Nephron (organoid): ENCODE results near the gene AP1AR.
"Not testable (repeated sequence)": the region's sequence is repeated elsewhere in the genome, so short reads cannot be mapped to it uniquely, and the experiment has no call there.

Experiments used
- H3K27ac Mint-ChIP-seq, 3 experiments: 2 replicates each; pipeline ENCODE4 v1.8.0; 2020; ENCODE audit warnings: mixed read lengths in 3 of 3, mild to moderate bottlenecking in 2 of 3, moderate library complexity in 1 of 3
- H3K27me3 Mint-ChIP-seq: 2 replicates; pipeline ENCODE4 v1.8.0; 2021; ENCODE audit warnings: low read depth, mild to moderate bottlenecking, moderate library complexity, mixed read lengths
- H3K36me3 Mint-ChIP-seq: 2 replicates; pipeline ENCODE4 v1.8.0; 2020; ENCODE audit warnings: low read depth, mixed read lengths
- H3K4me1 Mint-ChIP-seq: 2 replicates; pipeline ENCODE4 v1.8.0; 2020; ENCODE audit warnings: mixed read lengths
- H3K4me3 Mint-ChIP-seq, 3 experiments: 2 replicates each; pipeline ENCODE4 v1.8.0; 2020; ENCODE audit warnings: mild to moderate bottlenecking in 3 of 3, mixed read lengths in 3 of 3, moderate library complexity in 2 of 3
- H3K9me3 Mint-ChIP-seq: 2 replicates; pipeline ENCODE4 v1.8.0; 2020; ENCODE audit warnings: mixed read lengths
- TF ChIP-seq, protein P1 (sequence below), 3 experiments: fragments of 200-600 bp; sonication (generic); IDR thresholded peaks; one replicate each; pipeline ENCODE4 v1.5.0; 2021; ENCODE audit warnings: antibody characterized with exemption in 3 of 3; ENCODE audit not compliant: unreplicated experiment in 3 of 3

Gene AP1AR

DNA sequence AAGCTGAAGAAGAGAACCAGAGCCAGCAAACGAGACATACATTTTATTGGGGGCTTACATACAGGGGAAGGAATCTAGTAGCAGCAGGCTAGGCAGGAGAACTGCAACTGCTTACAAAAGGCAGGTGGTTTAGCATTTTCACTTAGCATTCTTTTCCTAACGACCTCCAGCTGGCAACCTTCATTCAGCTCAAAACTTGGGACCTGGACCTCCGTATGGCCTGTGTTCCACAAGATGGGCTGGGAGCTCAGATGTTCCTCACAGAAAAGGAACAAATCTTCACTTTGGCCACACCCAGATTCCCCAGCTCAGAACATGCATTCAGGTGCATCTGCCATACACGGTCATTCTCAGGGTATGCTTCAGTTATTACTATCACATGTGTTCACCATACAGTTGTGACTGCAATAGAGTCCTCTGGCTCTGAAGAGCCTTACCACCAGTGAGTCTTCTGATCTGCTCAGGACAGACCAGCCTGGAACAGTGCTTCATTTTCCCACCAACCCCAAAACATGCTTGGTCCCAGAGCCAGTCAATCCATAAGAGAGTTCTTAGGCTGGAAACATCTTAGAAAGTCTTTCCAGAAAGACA lies 29.6 kb upstream of the AP1AR start:
- Mint-ChIP-seq H3K4me1 (no peaks in the 10 kb centered on the region), H3K4me3 (no peak overlapping the region), H3K27ac (no peak overlapping the region), H3K27me3 (no peaks in the 10 kb centered on the region), H3K36me3 (no peaks in the 10 kb centered on the region), H3K9me3 (no peaks in the 10 kb centered on the region)
- TF ChIP-seq, protein P1, sequence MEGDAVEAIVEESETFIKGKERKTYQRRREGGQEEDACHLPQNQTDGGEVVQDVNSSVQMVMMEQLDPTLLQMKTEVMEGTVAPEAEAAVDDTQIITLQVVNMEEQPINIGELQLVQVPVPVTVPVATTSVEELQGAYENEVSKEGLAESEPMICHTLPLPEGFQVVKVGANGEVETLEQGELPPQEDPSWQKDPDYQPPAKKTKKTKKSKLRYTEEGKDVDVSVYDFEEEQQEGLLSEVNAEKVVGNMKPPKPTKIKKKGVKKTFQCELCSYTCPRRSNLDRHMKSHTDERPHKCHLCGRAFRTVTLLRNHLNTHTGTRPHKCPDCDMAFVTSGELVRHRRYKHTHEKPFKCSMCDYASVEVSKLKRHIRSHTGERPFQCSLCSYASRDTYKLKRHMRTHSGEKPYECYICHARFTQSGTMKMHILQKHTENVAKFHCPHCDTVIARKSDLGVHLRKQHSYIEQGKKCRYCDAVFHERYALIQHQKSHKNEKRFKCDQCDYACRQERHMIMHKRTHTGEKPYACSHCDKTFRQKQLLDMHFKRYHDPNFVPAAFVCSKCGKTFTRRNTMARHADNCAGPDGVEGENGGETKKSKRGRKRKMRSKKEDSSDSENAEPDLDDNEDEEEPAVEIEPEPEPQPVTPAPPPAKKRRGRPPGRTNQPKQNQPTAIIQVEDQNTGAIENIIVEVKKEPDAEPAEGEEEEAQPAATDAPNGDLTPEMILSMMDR (IDR thresholded peaks at IDR 0.05; ENCODE audit: unreplicated experiment in 3 of 3), result no peak

DNA sequence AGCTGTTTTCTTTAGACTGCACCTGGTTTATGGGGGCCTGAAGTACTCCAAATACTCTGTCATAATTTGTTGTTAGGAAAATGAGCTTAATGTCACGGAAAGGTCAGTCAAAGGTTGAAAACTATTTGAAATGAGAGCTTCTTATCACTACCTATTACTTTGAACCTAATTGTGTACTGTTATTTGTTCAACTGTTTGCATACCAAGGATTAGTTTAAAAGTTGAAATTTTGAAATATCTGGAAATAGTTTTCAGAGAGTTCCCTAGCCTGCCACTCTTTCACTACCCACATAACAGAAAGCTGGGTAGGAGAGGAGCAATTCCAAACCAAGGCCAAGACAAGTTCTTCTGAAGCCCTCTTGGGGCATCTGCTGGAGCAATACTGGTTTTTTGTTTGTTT lies 28.0 kb upstream of the AP1AR start:
- H3K4me3 Mint-ChIP-seq, result no peak overlapping the region
- no peak overlapping the region for H3K27ac Mint-ChIP-seq
- H3K36me3 Mint-ChIP-seq, result no peaks in the 10 kb centered on the region
- H3K4me1 Mint-ChIP-seq, result no peaks in the 10 kb centered on the region
- H3K9me3 Mint-ChIP-seq, result no peaks in the 10 kb centered on the region
- no peaks in the 10 kb centered on the region for H3K27me3 Mint-ChIP-seq
- TF ChIP-seq, protein P1 (IDR thresholded peaks at IDR 0.05; ENCODE audit: unreplicated experiment in 3 of 3), result no peak

GRCh38 chr4:112206431-112206830 lies 25.2 kb upstream of the AP1AR start:
- Mint-ChIP-seq H3K27me3 (no peaks in the 10 kb centered on the region), H3K27ac (no peak overlapping the region), H3K9me3 (no peaks in the 10 kb centered on the region), H3K4me1 (no peaks in the 10 kb centered on the region), H3K4me3 (no peak overlapping the region), H3K36me3 (no peaks in the 10 kb centered on the region)
- TF ChIP-seq, protein P1 (IDR thresholded peaks at IDR 0.05; ENCODE audit: unreplicated experiment in 3 of 3), result no peak

GRCh38 chr4:112208137-112209095 lies 23.2 kb upstream of the AP1AR start:
- H3K36me3 Mint-ChIP-seq, H3K9me3 Mint-ChIP-seq, H3K4me1 Mint-ChIP-seq, H3K27me3 Mint-ChIP-seq, H3K27ac Mint-ChIP-seq, H3K4me3 Mint-ChIP-seq: not testable (repeated sequence)

- Mint-ChIP-seq H3K27ac (no peak overlapping the region), H3K4me3 (no peak overlapping the region), H3K36me3 (no peaks in the 10 kb centered on the region), H3K9me3 (no peaks in the 10 kb centered on the region), H3K4me1 (no peaks in the 10 kb centered on the region), H3K27me3 (peaks cover 4% of the 10 kb centered on the region)
- TF ChIP-seq, protein P1 (IDR thresholded peaks at IDR 0.05; ENCODE audit: unreplicated experiment in 3 of 3), result no peak
Observed at GRCh38 chr4:112210777-112211176, 20.8 kb upstream of the AP1AR start.

DNA sequence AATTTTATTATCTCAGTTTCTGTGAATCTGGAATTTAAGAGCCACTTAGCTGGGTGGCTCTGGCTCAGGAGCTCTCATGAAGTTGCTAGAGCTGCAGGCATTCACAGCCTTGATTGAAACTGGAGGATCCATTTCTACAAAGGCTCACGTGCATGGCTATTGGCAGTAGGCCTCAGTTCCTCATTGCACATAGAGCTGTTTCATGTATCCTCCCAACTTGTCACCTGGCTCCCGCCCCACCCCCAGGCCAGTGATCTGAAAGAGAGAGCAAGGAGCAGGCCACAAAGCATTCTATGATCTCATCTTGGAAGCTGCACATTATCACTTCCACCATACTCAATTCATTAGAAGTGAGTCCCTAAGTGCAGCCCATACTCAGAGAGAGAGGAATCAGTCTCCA lies 18.5 kb upstream of the AP1AR start:
- TF ChIP-seq, protein P1 (IDR thresholded peaks at IDR 0.05; ENCODE audit: unreplicated experiment in 3 of 3), result no peak
- Mint-ChIP-seq H3K27ac (no peak overlapping the region), H3K9me3 (no peaks in the 10 kb centered on the region), H3K36me3 (no peaks in the 10 kb centered on the region), H3K4me1 (no peaks in the 10 kb centered on the region), H3K4me3 (no peak overlapping the region), H3K27me3 (peaks cover 4% of the 10 kb centered on the region)
